K562 (cell line): ENCODE measurements around the gene CHRDL1. TPM values are rescaled to one million over a fixed set of nuclear protein-coding genes. Genes with fewer than 3 reads are reported as not detected.

Experiments
- ATAC-seq: fragments of 200-7000 bp; cut with Tn5 transposase; 3 replicates; pipeline ENCODE4 v1.9.1; 2020; ENCODE audit warnings: moderate library complexity
- BruUV-seq: library from RNA; stranded (reverse); fragments of 400-500 nt; replicated peaks from 2 replicates; lab custom pipeline; 2021; lab: Mats Ljungman, UMichigan
- CTCF ChIA-PET: fragments of 300-600 bp; formaldehyde crosslinking; extraction: SDS; loops from one replicate; lab custom pipeline; 2021; ENCODE audit warnings: low intra/inter-chr PET ratio; lab: Yijun Ruan, JAX
- POLR2A ChIA-PET: fragments of 300-600, 350-650 bp; sonication (Branson Sonifier 250); formaldehyde crosslinking; extraction: SDS; loops from one replicate; lab custom pipeline; 2021; ENCODE audit warnings: antibody characterized with exemption, inconsistent platforms; lab: Yijun Ruan, JAX
- DNase-seq, 4 experiments: peaks; one replicate each; pipeline versions ENCODE4 v3.0.0 to v3.0.0-alpha.2; 2011 to 2018; ENCODE audit warnings: low spot score in 3 of 4, mixed read lengths in 3 of 4; ENCODE audit errors: extremely low read depth in 1 of 4
- FAIRE-seq: peaks from 2 replicates; lab custom pipeline; 2011; peaks lifted over from hg19 to GRCh38; lab: Jason Lieb, UNC
- H2AFZ ChIP-seq: 2 replicates; pipeline ENCODE4 v1.6.0; 2011; ENCODE audit warnings: low read depth, low read length, control low read depth, inconsistent platforms
- H3K27ac ChIP-seq: fragments of 200-600 bp; 3 replicates; pipeline ENCODE4 v1.8.0; 2011; ENCODE audit warnings: low read depth, mild to moderate bottlenecking, control low read depth, inconsistent platforms, low read length, moderate library complexity, mixed read lengths; ENCODE audit errors: extremely low read depth
- H3K27me3 ChIP-seq, 2 experiments: fragments of 300-600 bp in 1 of 2; 2 replicates in 1 of 2; 3 replicates in 1 of 2; pipeline versions ENCODE4 v1.6.0 to v1.8.0; 2011; ENCODE audit warnings: inconsistent platforms in 2 of 2, low read length in 2 of 2, mild to moderate bottlenecking in 1 of 2, mixed read lengths in 1 of 2, moderate library complexity in 1 of 2; ENCODE audit not compliant: control insufficient read depth in 2 of 2, insufficient read depth in 2 of 2
- H3K36me3 ChIP-seq: fragments of 300-600 bp; 3 replicates; pipeline ENCODE4 v1.8.0; 2011; ENCODE audit warnings: mild to moderate bottlenecking, low read length, inconsistent platforms; ENCODE audit not compliant: control insufficient read depth, insufficient read depth
- H3K4me1 ChIP-seq, 2 experiments: fragments of 200-600 bp in 1 of 2; replicated peaks in 1 of 2; 2 replicates in 1 of 2; 3 replicates in 1 of 2; pipeline versions ENCODE4 v1.5.1 to v1.8.0; 2011; ENCODE audit warnings: inconsistent platforms in 2 of 2, low read length in 2 of 2, mild to moderate bottlenecking in 1 of 2, mixed read lengths in 1 of 2, moderate library complexity in 1 of 2; ENCODE audit not compliant: control insufficient read depth in 2 of 2, insufficient read depth in 2 of 2
- H3K4me2 ChIP-seq: 2 replicates; pipeline ENCODE4 v1.6.1; 2011; ENCODE audit warnings: low read length, control low read depth, inconsistent platforms, mixed read lengths; ENCODE audit not compliant: insufficient read depth
- H3K4me3 ChIP-seq: fragments of 200-600 bp; sonication (generic), shearing (Covaris generic); 2 replicates; pipeline ENCODE4 v1.5.1; 2016; ENCODE audit warnings: control low read depth, inconsistent platforms
- H3K79me2 ChIP-seq: fragments of 200-600 bp; 3 replicates; pipeline ENCODE4 v1.8.0; 2011; ENCODE audit warnings: low read length, inconsistent platforms; ENCODE audit not compliant: control insufficient read depth, insufficient read depth
- H3K9ac ChIP-seq, 2 experiments: 2 replicates each; pipeline versions ENCODE4 v1.6.0 to v1.6.1; 2011; ENCODE audit warnings: low read depth in 2 of 2, low read length in 2 of 2, control low read depth in 1 of 2, inconsistent platforms in 1 of 2, mild to moderate bottlenecking in 1 of 2, mixed read lengths in 1 of 2; ENCODE audit not compliant: insufficient read depth in 1 of 2
- H3K9me1 ChIP-seq: one replicate; pipeline ENCODE4 v1.6.0; 2011; ENCODE audit warnings: inconsistent platforms, mild to moderate bottlenecking, low read length, moderate library complexity; ENCODE audit not compliant: control insufficient read depth, insufficient read depth
- H3K9me3 ChIP-seq: replicated peaks from 2 replicates; pipeline ENCODE4 v1.5.1; 2011; ENCODE audit warnings: low read depth, low read length, inconsistent platforms; ENCODE audit not compliant: control insufficient read depth, insufficient read depth
- H4K20me1 ChIP-seq: replicated peaks from 2 replicates; pipeline ENCODE4 v1.6.1; 2011; ENCODE audit warnings: low read length, inconsistent platforms, mixed read lengths; ENCODE audit not compliant: control insufficient read depth, insufficient read depth
- CCAR2 ChIP-seq: fragments of 200-400 bp; formaldehyde crosslinking; IDR thresholded peaks from 2 replicates; pipeline ENCODE4 v1.6.1; 2017; ENCODE audit warnings: mild to moderate bottlenecking, low read depth, low read length
- DACH1 ChIP-seq: fragments of 450-650 bp; IDR thresholded peaks from 2 replicates; pipeline ENCODE4 v1.6.1; 2018; ENCODE audit not compliant: partially characterized antibody
- ETS1 ChIP-seq: conservative IDR thresholded peaks from 2 replicates; pipeline ENCODE4 v1.6.1; 2011; ENCODE audit warnings: low read depth, mild to moderate bottlenecking, low read length; ENCODE audit not compliant: control insufficient read depth
- MTA1 ChIP-seq: fragments of 450-650 bp; IDR thresholded peaks from 2 replicates; pipeline ENCODE4 v1.6.1; 2017; ENCODE audit warnings: borderline replicate concordance
- RAD51 ChIP-seq: fragments of 450-650 bp; IDR thresholded peaks from 2 replicates; pipeline ENCODE4 v1.7.1; 2016; ENCODE audit warnings: low read depth, mild to moderate bottlenecking, borderline replicate concordance
- RBM17 ChIP-seq: fragments of 200-400 bp; formaldehyde crosslinking; IDR thresholded peaks from 2 replicates; pipeline ENCODE4 v1.6.1; 2017; ENCODE audit warnings: low read depth, mild to moderate bottlenecking, low read length, borderline replicate concordance
- RREB1 ChIP-seq: fragments of 250-450 bp; sonication (Bioruptor Pico); IDR thresholded peaks from 2 replicates; pipeline ENCODE4 v1.4.0; 2020
- SP1 ChIP-seq: sonication (generic); formaldehyde crosslinking; IDR thresholded peaks from 2 replicates; pipeline ENCODE4 v1.8.1; 2022; ENCODE audit warnings: mild to moderate bottlenecking, missing genetic modification reagents
- ZNF12 ChIP-seq: sonication (generic); formaldehyde crosslinking; IDR thresholded peaks from 2 replicates; pipeline ENCODE4 v1.4.0; 2020; ENCODE audit warnings: mild to moderate bottlenecking, missing genetic modification reagents
- ZNF639 ChIP-seq, 2 experiments: fragments of 200-800 bp in 1 of 2; sonication (Bioruptor generic) in 1 of 2; sonication (generic) in 1 of 2; formaldehyde crosslinking in 1 of 2; IDR thresholded peaks in 1 of 2; conservative IDR thresholded peaks in 1 of 2; 2 replicates each; pipeline versions ENCODE4 v1.5.0 to v1.6.1; 2016 to 2020; ENCODE audit warnings: missing compliant biosample characterization in 1 of 2, missing genetic modification characterization in 1 of 2, missing genetic modification reagents in 1 of 2
- WGBS: fragments of 100-300 bp; shearing (Covaris generic); methylation state at CpG from one replicate; pipeline ENCODE4 v1.1.6; 2016; ENCODE audit warnings: low coverage, mixed read lengths; ENCODE audit not compliant: insufficient coverage; ENCODE audit errors: missing lambda C conversion rate; 5-methylcytosine and 5-hydroxymethylcytosine counted together
- in situ Hi-C: fragments of 300-500 bp; cut with MboI; formaldehyde crosslinking; loops from 4 replicates; pipeline ENCODE4 v1.15.0; 2018; ENCODE audit warnings: inconsistent platforms, mixed read lengths
- intact Hi-C: fragments of 100-400 bp; cut with micrococcal nuclease; formaldehyde crosslinking; loops from 2 replicates; pipeline ENCODE4 v1.14.2; 2022
- polyA plus RNA-seq, 8 experiments: library from polyadenylated mRNA; depleted of rRNA in 4 of 8; stranded (reverse) in 5 of 8; unstranded in 3 of 8; fragments of >200 nt; fragmentation: Nextera tagmentation in 2 of 8; fragmentation: Illumina TruSeq in 1 of 8; extraction: Ambion mirVana in 2 of 8; extraction: Trizol in 1 of 8; gene quantifications; 2 replicates each; pipeline versions ENCODE4 v1.2.1 to v1.2.3, GENCODE V29; 2011 to 2014; ENCODE audit warnings: inconsistent platforms in 1 of 8, missing spikeins in 1 of 8
- total RNA-seq, 7 experiments: library from RNA; depleted of rRNA in 6 of 7; stranded (reverse); fragments of >200 nt in 6 of 7; fragmentation: Illumina TruSeq in 2 of 7; extraction: Trizol in 2 of 7; gene quantifications; 2 replicates each; pipeline versions ENCODE4 v1.2.1 to v1.2.3, GENCODE V29; 2011 to 2021; ENCODE audit warnings: low replicate concordance in 1 of 7
- TF ChIP-seq, protein P1 (sequence below): fragments of 250-450 bp; sonication (Bioruptor Pico); IDR thresholded peaks from 2 replicates; pipeline ENCODE4 v1.5.0; 2022; ENCODE audit warnings: mild to moderate bottlenecking

Gene CHRDL1
- total and polyA plus RNA-seq, 9 of the 15 experiments (the other 6 are each of a cell fraction or from before 2014, with no cell fraction given), result not detected

GRCh38 chrX:110683925-110684324 is 111.7 kb downstream of the CHRDL1 start:
- H3K9me3 ChIP-seq, result no peaks in the 10 kb centered on the region
- H3K9ac ChIP-seq, result no peak overlapping the region
- in situ Hi-C loops, result no loop called here
- no peak for FAIRE-seq
- ATAC-seq, result no peak
- H4K20me1 ChIP-seq, result no peaks in the 10 kb centered on the region
- DNase-seq, result no peak
- H3K4me1 ChIP-seq, result no peaks in the 10 kb centered on the region
- no TSS peak for BruUV-seq
- H3K4me3 ChIP-seq, result no peak overlapping the region
- no peak overlapping the region for H3K27ac ChIP-seq
- H3K4me2 ChIP-seq, result no peak overlapping the region
- ChIA-PET CTCF (no interaction called here), POLR2A (no interaction called here)
- no peaks in the 10 kb centered on the region for H3K9me1 ChIP-seq
- no peaks in the 10 kb centered on the region for H3K36me3 ChIP-seq
- WGBS, result 0% methylated on average over 2 of the region's 2 CpGs
- no peaks in the 10 kb centered on the region for H3K27me3 ChIP-seq
- H3K79me2 ChIP-seq, result no peaks in the 10 kb centered on the region
- intact Hi-C loops, result no loop called here
- no peak overlapping the region for H2AFZ ChIP-seq
- no peak for TF ChIP-seq RREB1 (CRISPR knock-in tag)
- no peak for TF ChIP-seq ZNF639 (CRISPR knock-in tag; conservative IDR thresholded peaks at IDR 0.05 in 1 of 2, IDR thresholded peaks at IDR 0.05 in 1 of 2)
- TF ChIP-seq MTA1, result no peak
- no peak for TF ChIP-seq ETS1
- no peak for TF ChIP-seq RAD51
- no peak for TF ChIP-seq SP1 (CRISPR knock-in tag)
- TF ChIP-seq DACH1, result no peak
- TF ChIP-seq, protein P1, sequence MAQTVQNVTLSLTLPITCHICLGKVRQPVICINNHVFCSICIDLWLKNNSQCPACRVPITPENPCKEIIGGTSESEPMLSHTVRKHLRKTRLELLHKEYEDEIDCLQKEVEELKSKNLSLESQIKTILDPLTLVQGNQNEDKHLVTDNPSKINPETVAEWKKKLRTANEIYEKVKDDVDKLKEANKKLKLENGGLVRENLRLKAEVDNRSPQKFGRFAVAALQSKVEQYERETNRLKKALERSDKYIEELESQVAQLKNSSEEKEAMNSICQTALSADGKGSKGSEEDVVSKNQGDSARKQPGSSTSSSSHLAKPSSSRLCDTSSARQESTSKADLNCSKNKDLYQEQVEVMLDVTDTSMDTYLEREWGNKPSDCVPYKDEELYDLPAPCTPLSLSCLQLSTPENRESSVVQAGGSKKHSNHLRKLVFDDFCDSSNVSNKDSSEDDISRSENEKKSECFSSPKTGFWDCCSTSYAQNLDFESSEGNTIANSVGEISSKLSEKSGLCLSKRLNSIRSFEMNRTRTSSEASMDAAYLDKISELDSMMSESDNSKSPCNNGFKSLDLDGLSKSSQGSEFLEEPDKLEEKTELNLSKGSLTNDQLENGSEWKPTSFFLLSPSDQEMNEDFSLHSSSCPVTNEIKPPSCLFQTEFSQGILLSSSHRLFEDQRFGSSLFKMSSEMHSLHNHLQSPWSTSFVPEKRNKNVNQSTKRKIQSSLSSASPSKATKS (CRISPR knock-in tag), result no peak
- TF ChIP-seq RBM17, result no peak
- TF ChIP-seq ZNF12 (CRISPR knock-in tag), result no peak
- no peak for TF ChIP-seq CCAR2
